SH-SY5Y (cell line): ENCODE measurements around the gene CYP27B1.

ENCODE experiments used
- GATA2 ChIP-seq: IDR thresholded peaks from 2 replicates; pipeline ENCODE4 v1.6.1; 2011; ENCODE audit warnings: mild to moderate bottlenecking, low read depth, low read length
- GATA3 ChIP-seq: IDR thresholded peaks from 2 replicates; pipeline ENCODE4 v1.6.1; 2011; ENCODE audit warnings: low read depth, mild to moderate bottlenecking, low read length, moderate library complexity

CYP27B1 gene

GRCh38 chr12:57733928-57734327 is 33.0 kb downstream of the CYP27B1 start:
- no peak for TF ChIP-seq GATA3
- no peak for TF ChIP-seq GATA2

DNA sequence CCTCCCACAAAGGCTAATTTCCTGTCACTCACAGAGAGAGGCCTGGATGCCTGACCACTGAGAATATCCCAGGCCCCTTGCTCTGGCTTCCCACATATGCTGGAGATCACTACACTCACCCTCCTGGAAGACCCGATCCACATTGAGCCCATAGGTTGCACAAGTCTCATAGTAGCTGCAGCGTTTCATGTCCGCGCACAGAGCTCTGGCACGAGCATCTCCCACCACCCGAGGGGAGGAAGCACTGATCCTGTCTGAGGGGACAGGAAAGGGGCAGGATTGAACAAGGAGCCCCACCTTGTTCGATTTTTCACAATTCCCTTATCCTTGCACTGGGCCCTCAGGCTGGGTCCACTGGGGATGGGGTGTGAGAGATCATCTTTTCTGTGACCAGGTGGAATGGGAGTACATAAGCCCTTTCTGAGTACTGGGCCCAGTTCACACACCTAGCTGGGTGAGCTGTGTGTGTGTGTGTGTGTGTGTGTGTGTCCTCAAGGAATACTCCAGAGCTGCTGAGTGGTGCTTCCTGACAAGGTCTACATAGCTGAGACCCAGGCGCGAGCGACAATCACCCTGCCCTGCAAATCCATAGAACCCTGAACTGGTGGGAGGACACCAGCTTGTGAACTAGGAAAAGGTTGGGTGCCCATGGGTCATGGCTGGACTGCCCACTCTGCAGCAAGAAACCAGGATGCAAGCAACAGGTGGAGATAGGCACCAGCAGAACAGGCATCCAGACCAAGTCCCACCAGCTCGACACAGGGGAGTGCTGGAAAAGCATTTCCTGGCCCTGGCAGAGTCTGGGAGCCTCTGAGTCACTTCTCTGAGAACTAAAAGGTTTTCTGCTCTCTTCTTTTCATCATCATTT is 33.9 kb downstream of the CYP27B1 start:
- TF ChIP-seq GATA2 (no peak), GATA3 (no peak)

DNA sequence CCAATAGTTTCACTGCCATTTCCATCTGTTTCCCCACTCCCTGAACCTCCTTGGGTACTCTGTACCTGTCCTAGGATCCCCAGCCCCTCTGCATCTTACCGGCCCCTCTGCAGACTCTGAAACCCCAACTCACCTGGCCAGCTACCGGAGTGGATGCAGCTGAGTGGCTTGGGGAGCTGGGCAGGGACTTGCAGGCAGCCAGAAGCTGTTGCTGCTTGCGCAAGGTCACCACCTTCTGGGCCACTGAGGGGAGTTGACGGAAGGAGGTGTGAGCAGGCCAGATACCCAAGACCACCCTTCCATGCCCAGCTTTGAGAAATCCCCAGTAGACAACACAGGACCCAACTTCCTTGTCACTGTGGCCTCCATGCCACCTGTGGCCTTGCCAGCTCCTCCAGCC is 34.6 kb downstream of the CYP27B1 start:
- no peak for TF ChIP-seq GATA3
- no peak for TF ChIP-seq GATA2

GRCh38 chr12:57731411-57732080 is 35.3 kb downstream of the CYP27B1 start:
- TF ChIP-seq GATA3 = no peak
- no peak for TF ChIP-seq GATA2

- no peak for TF ChIP-seq GATA3
- no peak for TF ChIP-seq GATA2
Observed at GRCh38 chr12:57730336-57731067, 36.4 kb downstream of the CYP27B1 start.

GRCh38 chr12:57729321-57729844 is 37.5 kb downstream of the CYP27B1 start:
- TF ChIP-seq GATA2 (no peak), GATA3 (no peak)

DNA sequence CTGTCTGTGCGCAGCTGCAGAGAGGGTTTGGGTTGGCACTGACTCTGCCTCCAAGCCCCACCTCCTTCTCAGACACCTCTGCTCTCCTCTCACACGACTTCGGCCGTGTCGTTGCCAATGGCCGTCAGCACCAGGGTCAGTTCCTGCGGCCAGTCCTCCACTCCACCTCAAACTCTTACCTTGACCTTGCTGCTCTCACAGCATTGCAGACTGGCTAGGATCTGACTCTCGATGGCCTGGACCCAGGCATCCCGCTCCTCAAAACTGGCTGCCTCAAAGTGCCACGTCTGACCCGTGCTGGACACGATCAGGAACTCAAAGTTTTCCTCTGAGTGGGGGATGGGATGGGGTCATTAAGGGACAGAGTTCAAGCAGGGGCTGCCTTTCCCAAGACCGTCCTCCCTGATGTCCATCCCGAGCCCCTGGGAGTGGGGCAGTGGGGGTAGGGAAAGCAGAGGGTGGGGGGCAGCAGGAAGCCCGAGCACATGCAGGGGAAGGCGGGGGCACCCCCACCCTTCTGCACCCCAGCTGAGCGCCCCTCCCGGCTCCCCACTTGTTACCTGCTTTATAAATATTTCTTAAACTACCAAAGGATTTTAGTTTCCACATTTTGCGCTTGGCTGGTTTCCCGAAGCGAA is 39.0 kb downstream of the CYP27B1 start:
- no peak for TF ChIP-seq GATA3
- TF ChIP-seq GATA2 = no peak

DNA sequence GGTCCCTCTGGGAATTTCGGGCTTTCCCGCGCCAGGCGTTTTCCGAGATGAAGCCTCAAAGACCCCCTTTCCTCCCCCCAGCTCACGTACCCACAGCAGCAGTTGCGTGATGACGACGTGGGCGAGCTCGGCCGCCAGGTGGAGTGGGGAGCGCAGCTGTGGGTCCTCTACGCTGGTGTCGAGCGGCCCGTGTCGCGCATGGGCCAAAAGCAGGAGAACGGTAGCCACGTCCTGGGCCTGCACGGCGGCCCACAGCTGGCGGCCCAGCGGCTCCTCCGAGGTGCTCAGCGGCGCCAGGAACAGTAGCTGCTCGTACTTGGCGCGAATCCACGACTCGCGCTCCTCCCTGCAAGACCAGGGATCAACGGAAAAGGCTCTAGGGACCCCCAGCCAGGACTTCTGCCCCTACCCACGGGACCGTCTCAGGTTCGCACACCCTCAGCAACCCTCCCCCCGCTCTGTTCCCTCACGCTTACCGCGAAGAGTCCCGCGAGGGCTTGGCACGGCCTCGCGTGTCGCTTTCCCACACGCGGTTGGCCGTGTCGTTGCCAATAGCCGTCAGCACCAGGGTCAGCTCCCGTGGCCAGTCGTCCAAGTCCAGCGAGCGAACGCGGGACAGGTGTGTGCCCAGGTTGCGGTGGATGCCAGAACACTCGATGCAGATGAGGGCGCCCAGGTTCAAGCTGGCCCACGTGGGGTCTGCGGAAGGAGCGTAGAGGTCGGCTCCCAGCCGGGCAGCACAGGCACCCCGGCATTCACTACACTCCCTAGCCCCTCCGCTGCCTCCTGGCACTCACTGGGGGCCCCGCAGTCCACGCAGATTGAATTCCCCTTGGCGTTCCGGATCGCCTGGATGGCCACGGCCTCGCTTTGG is 39.8 kb downstream of the CYP27B1 start:
- TF ChIP-seq GATA2 = no peak
- TF ChIP-seq GATA3 = no peak

- TF ChIP-seq GATA2 (no peak), GATA3 (no peak)
Observed at GRCh38 chr12:57726151-57726883, 40.6 kb downstream of the CYP27B1 start.

DNA sequence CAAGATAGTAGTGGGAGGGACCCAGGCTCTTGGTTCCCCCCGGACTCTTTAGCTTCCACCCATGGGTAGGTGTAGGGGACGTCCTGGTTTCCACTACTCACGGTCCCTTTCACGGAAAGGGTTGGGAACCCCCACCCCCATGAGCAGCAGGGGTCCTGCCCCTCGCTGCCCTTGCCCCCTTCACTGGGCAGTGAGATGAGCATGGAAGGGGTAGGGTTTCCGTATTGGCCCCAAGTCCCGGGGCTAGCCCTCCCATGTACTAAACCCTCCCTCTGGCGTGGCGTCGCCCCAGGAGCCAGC is 41.1 kb downstream of the CYP27B1 start:
- TF ChIP-seq GATA3 = no peak

- TF ChIP-seq GATA2 (no peak), GATA3 (no peak)
Observed at GRCh38 chr12:57724936-57725740, 41.7 kb downstream of the CYP27B1 start.
